ENCODE results near the gene GLDN. TPM values are rescaled to one million over a fixed set of nuclear protein-coding genes. Genes with fewer than 3 reads are reported as not detected.

Gene GLDN
- total RNA-seq, 1 donor from 2014 or later = not detected

DNA sequence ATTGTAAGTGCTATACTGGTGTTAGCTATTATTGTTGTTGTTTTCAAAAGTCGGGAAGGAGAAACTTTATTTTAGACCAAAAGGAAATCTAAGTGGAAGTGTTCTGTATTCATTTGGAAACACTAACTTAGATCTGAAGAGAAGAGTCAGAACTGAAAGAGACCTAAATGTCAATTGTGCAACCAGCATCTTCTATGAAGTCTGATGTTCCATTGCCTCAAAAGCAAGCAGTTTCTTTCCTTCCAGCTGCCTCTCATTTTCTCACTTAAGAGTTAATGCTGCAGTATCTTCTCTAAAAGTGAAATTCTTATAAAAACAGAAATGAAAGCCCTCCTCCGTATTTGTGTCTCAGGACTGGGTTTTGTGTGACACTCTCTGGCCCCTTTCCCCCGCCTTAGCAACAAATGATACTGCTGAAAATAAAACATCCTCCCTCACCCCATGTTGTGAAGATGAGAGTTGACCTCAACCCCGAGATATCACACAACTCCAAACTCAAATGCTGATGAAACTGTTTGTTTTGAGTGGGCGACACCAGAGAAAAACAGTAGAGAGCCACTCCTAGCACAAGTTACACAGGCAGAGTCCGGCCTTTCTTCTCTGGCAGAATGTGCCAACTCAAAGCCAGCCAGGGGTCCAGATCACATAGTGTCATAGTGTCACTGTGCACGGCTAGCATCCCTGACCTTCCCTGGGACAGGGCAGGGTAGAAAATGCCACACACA lies 48.9 kb downstream of the GLDN start:
- TF ChIP-seq, protein P1, sequence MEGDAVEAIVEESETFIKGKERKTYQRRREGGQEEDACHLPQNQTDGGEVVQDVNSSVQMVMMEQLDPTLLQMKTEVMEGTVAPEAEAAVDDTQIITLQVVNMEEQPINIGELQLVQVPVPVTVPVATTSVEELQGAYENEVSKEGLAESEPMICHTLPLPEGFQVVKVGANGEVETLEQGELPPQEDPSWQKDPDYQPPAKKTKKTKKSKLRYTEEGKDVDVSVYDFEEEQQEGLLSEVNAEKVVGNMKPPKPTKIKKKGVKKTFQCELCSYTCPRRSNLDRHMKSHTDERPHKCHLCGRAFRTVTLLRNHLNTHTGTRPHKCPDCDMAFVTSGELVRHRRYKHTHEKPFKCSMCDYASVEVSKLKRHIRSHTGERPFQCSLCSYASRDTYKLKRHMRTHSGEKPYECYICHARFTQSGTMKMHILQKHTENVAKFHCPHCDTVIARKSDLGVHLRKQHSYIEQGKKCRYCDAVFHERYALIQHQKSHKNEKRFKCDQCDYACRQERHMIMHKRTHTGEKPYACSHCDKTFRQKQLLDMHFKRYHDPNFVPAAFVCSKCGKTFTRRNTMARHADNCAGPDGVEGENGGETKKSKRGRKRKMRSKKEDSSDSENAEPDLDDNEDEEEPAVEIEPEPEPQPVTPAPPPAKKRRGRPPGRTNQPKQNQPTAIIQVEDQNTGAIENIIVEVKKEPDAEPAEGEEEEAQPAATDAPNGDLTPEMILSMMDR (conservative IDR thresholded peaks at IDR 0.05; ENCODE audit: low read depth, low read length) = no peak
- DNase-seq (ENCODE audit: low read depth) = no peak
- no peak overlapping the region for H3K4me3 ChIP-seq (ENCODE audit: low read depth, low read length)

GRCh38 chr15:51390966-51391422 lies 49.5 kb downstream of the GLDN start:
- no peak for DNase-seq (ENCODE audit: low read depth)
- TF ChIP-seq, protein P1 (conservative IDR thresholded peaks at IDR 0.05; ENCODE audit: low read depth, low read length) = no peak
- H3K4me3 ChIP-seq (ENCODE audit: low read depth, low read length) = no peak overlapping the region

DNA sequence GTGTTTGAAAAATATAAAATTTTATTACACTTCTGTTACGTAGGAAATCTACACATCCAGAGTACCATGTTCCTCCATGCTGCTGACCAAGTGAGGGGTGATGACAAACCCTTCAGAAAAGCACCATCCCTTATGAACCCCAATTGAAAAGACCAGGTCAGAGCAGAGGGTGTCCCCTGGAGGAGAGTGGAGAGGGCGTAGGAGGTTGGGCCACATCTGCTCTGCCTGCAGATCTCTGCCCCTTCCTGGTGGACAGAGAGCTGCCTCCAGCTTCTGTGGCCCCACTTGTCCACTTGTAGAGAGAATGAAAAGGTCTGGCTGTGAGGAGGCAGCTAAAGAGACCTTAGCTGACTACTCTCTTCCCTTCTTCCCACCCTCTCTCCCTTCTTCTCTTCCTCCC lies 55.5 kb downstream of the GLDN start:
- DNase-seq (ENCODE audit: low read depth) = no peak
- TF ChIP-seq, protein P1 (conservative IDR thresholded peaks at IDR 0.05; ENCODE audit: low read depth, low read length) = no peak
- H3K4me3 ChIP-seq (ENCODE audit: low read depth, low read length) = no peak overlapping the region

DNA sequence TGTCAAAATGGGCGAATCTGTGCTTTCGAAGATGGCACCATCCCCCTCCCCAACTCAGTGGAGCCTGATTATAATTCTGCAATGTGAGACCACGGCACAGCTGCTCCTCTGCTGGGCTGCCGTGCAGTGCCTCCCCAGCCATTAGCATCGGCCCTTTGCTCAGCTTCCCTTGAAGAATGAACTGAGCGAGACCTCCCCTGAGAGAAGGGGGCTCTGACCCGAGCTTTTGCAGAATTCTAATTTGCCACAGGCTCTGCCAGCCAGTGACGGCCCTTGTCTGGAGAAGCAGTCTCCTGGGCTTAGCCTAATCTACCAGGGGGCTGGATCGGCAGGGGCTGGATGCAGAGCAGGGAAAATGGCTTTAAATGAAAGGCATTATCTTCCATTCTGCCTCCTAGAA lies 57.2 kb downstream of the GLDN start:
- no peak for DNase-seq (ENCODE audit: low read depth)
- no peak overlapping the region for H3K4me3 ChIP-seq (ENCODE audit: low read depth, low read length)
- TF ChIP-seq, protein P1 (conservative IDR thresholded peaks at IDR 0.05; ENCODE audit: low read depth, low read length) = no peak

- TF ChIP-seq, protein P1 (conservative IDR thresholded peaks at IDR 0.05; ENCODE audit: low read depth, low read length) = no peak
- no peak for DNase-seq (ENCODE audit: low read depth)
- no peak overlapping the region for H3K4me3 ChIP-seq (ENCODE audit: low read depth, low read length)
Measured at GRCh38 chr15:51401051-51401780, 59.8 kb downstream of the GLDN start.

- TF ChIP-seq, protein P1 (conservative IDR thresholded peaks at IDR 0.05; ENCODE audit: low read depth, low read length) = peak; percentile 80
- DNase-seq (ENCODE audit: low read depth) = no peak
- H3K4me3 ChIP-seq (ENCODE audit: low read depth, low read length) = no peak overlapping the region
Measured at GRCh38 chr15:51401872-51402517, 60.5 kb downstream of the GLDN start.

Data from epithelial cell of proximal tubule (primary cell).